Measurements from ENCODE around the gene COL8A1.

GRCh38 chr3:99795573-99795972 lies 157.2 kb downstream of the COL8A1 start:
- TF ChIP-seq CTCF (IDR thresholded peaks at IDR 0.05; ENCODE audit: low read depth, low read length) (no peak), EZH2phosphoT487 (IDR thresholded peaks at IDR 0.05; ENCODE audit: low read depth) (no peak)
